ENCODE measurements around the gene CAPN10.

CAPN10 gene

DNA sequence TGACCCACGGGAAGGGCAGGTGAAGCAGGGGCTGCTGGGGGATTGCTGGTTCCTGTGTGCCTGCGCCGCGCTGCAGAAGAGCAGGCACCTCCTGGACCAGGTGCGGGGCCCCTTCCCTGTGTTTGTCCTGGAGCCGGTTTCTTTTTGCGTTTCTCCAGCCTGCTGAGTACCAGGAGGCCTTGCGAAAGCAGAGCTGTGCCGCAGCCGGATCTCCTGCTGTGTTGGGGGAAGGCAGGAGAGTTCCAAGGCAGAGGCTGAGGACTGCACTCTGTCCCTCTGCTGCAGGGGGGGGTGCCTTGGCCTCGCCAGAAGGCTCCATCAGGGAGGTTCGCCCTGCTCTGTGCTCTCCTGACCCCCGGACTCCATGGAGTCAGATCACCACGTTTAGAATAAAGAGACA lies 2.8 kb downstream of the CAPN10 start:
- no peak for DNase-seq (ENCODE audit: low spot score)
- FAIRE-seq = no peak

DNA sequence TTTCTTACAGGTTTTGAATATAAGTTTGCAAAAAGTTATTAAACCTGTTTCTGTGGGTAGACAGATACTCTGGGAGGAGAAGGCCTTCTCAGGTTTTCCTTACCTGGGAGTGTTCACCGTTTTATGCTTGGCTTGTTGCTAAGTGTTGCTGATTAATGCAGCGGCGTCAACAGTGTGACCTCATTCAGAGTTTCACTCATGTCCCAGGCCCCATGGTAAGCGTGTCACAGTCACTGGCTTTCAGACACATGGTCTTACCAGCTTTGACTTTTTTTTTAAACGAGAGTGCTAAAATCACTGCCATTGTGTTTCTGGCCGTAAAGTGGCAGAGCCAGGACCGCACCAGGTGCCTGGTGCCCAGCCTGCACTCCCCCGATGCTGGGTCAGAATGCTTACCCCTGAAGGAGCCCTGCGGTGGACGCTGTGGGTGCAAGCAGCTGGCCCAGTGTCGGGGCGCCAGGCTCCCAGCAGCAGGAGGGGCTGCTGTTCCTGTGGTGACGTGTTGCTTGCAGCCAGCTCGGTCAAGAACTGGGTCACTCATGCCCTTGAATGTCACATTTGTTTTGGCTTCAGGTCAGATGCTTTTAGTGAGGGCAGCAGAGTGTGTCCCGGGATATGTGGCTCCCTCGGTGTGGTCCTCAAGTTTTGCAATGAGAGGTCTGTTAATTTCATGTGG lies 3.5 kb downstream of the CAPN10 start:
- no peak for FAIRE-seq
- DNase-seq (ENCODE audit: low spot score) = no peak

DNA sequence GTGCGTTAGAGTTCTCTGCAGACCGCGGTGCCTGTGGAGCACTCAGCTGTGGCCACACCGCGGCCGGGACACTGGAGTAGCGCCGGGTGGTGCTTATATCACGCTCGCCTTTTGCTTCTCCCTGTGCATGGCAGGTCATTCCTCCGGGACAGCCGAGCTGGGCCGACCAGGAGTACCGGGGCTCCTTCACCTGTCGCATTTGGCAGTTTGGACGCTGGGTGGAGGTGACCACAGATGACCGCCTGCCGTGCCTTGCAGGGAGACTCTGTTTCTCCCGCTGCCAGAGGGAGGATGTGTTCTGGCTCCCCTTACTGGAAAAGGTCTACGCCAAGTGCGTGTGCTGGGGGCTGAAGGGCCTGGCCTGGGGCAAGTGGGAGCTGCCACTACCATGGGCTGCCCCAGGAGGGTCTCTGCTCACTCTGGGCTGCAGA lies 4.2 kb downstream of the CAPN10 start:
- DNase-seq (ENCODE audit: low spot score) = no peak
- no peak for FAIRE-seq

DNA sequence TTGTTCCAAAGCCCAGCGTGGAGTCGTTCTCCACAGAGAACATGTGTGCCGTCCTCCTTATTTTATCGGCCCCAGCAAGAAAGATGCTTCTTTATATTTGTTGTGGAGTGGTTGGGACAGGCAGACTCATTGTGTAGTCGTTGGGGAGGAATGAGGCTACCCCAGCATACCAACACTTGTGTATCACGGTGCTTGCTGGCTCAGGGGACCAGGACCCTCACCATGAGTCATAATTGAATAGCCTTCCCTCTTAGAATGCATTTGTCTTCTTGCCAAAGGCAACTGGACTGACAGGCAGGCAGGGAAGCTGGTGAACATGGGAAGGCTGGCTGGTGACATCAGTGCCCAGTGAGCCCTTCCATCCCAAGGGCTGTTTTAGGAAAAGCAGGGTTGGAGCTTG lies 4.7 kb downstream of the CAPN10 start:
- FAIRE-seq = no peak
- DNase-seq (ENCODE audit: low spot score) = no peak

DNA sequence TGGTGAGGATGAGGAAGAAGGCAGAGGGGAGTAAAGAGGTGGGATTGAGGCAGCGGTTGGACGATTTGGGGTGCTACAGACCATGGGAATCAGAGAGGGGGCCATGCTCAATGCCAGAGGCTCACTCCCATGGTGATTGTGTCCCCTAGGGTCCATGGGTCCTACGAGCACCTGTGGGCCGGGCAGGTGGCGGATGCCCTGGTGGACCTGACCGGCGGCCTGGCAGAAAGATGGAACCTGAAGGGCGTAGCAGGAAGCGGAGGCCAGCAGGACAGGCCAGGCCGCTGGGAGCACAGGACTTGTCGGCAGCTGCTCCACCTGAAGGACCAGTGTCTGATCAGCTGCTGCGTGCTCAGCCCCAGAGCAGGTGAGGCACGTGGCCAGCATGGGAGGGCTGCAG lies 5.2 kb downstream of the CAPN10 start:
- FAIRE-seq = no peak
- no peak for DNase-seq (ENCODE audit: low spot score)

DNA sequence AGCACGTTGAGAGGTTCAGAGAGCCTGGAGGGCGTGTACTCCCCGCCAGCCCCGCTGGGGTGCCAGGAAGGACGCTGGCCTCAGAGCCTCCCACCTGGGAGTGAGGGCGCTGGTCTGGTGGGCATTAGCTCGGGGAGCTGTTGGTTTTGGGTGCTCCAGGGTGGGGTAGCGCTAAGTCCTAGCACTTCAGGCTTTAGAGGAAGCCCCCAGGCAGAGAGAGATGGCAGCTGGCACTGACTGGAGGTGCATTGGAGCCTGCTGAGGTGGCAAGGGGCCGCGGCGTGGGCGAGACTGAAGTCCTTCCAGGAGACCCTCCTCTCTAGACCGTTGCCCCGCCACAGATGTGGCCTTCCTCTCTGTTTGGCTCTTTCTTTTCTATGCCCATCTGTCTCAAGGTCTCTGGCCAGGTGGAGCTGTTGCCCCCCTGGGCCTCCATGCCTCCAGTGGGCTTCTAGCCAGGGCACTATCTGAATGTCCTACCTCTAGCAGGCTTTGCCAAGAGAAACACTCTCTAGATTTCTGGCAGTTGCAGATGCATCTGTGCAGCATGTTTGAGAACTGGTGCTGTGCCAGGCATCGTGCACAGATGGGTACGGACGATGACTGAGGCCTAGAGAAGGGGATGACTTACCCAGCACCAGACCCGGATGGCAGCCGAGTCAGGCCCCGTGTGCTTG lies 6.6 kb downstream of the CAPN10 start:
- DNase-seq (ENCODE audit: low spot score) = no peak
- no peak for FAIRE-seq

DNA sequence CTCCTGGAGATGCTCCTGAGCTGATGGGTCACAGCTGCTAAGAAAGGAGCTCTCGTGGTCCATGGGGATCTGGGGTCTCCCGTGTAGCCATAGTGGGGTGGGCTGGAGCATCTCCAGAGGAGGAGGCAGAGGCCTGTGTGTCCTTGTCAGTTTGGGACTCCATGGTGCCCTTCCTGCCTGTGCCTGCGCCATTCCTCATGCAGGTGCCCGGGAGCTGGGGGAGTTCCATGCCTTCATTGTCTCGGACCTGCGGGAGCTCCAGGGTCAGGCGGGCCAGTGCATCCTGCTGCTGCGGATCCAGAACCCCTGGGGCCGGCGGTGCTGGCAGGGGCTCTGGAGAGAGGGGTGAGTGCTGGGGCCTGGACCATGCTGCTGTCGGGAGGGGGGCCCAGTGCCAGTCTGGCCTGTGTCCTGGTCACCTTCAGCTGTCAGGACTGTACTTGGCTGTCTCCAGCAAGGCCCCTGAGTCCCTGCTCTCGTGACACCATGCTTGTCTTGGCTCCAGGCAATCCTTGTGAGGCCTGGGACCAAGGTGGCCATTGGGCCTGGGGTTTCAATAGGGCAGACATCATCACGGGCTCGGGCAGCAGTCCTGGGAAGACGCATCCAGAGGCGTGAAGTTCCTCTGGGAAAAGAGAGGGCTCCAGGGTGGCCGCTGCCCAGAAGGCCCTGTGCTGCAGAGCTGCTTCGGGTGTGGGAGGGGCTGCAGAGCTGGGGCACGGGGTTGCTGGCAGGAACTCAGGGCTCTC lies 7.3 kb downstream of the CAPN10 start:
- DNase-seq (ENCODE audit: low spot score) (no peak), FAIRE-seq (no peak)

DNA sequence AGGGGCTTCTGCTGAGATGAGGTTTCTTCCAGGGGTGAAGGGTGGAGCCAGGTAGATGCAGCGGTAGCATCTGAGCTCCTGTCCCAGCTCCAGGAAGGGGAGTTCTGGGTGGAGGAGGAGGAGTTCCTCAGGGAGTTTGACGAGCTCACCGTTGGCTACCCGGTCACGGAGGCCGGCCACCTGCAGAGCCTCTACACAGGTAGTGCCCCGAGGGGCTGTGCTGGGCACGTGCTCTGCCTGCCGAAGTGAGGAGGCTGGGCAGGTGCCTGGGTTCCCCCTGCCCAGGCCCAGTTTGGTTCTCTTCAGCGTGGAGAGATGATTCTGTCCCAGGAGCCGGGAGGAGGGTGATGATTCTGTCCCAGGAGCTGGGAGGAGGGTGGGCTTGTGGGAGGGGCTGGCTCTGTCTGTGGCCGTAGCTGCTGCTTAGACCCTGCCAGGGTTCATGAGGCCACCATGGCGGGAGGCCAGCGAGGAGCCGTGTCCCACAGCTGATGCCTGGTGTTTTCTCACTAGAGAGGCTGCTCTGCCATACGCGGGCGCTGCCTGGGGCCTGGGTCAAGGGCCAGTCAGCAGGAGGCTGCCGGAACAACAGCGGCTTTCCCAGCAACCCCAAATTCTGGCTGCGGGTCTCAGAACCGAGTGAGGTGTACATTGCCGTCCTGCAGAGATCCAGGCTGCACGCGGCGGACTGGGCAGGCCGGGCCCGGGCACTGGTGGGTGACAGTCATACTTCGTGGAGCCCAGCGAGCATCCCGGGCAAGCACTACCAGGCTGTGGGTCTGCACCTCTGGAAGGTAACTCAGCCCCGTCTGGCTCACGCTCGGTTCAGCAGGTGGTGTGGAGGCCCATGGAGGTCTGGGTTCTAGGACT lies 8.2 kb downstream of the CAPN10 start:
- no peak for FAIRE-seq

DNA sequence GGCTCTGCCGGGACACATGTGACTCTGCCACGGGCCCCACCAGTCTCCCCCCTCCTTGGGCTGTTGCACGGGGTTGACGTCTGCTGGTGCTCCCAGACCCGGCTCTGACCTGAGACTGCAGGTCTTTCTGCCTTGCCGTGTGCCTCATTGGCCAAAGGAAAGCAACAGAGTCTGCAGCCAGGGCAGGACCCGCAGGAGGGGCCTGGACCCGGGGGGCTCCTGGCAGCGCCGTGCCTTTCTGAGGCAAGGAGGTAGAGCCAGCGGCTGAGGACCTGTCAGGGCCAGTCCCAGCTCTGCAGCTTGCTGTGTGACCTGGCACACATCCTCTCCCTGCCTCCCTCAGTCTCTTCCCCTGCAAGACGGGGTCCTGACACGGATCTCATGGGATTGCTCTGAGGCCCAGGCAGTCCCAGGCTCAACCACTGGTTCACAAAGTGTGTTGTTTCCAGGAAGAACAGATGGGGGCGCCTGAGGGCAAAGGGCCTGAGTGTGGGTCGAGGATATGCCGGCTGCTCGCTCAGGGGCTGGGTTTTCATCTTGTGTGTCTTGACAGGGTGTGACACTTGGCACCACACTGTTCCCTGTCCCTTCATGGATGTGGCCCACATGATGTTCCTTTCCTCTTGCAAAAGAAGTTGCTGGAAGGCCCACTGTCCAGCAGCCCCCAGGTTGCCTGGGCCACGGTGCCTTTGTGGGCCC lies 9.0 kb downstream of the CAPN10 start:
- DNase-seq (ENCODE audit: low spot score) (peak; percentile 27), FAIRE-seq (no peak)

More for the DNA sequence above, 8.2 kb downstream of the CAPN10 start:
- no peak for DNase-seq (ENCODE audit: low spot score)

DNA sequence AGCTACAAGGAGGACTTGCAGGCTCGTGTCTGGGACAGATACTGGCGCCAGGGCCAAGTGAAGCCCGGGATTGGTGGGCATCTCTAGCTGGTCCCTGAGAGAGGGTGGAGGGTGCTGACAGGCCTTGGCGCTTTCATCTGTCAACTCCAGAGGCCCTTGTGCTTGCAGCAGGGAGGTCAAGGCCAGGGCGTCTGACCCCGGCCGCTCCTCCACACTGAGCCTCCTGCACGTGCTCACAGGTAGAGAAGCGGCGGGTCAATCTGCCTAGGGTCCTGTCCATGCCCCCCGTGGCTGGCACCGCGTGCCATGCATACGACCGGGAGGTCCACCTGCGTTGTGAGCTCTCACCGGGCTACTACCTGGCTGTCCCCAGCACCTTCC lies 9.5 kb downstream of the CAPN10 start:
- FAIRE-seq (no peak), DNase-seq (ENCODE audit: low spot score) (no peak)

DNA sequence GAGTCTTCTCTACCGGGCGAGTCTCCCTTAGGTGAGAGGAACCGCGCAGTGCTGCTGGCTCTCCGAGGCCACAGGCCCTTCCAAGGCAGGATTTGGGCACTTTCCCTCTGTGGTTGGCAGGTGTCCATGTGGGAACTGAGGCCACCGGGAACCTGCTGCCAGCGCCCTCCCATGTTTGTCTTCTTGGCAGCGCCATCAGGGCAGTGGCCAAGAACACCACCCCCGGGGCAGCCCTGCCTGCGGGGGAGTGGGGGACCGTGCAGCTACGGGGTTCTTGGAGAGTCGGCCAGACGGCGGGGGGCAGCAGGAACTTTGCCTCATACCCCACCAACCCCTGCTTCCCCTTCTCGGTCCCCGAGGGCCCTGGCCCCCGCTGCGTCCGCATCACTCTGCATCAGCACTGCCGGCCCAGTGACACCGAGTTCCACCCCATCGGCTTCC lies 10.0 kb downstream of the CAPN10 start:
- no peak for DNase-seq (ENCODE audit: low spot score)
- FAIRE-seq = no peak

DNA sequence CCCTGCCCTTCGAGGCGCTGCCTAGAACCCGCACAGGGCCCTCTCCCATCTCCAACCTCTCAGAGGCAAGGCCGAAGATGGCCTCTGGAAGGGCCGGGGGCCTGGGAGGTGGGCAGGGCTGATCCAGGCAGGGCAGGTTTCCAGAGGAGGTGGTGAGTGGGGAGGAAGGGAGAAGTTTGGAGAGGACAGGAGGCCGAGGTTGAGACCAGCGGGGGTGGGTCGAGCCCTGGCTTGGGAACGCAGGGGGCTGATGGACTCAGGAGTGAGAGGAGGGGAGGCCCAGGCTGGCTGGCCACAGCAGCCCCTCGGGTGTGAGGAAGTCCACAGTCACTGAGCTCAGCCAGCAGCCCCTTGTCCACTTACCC lies 10.5 kb downstream of the CAPN10 start:
- FAIRE-seq (no peak), DNase-seq (ENCODE audit: low spot score) (no peak)

DNA sequence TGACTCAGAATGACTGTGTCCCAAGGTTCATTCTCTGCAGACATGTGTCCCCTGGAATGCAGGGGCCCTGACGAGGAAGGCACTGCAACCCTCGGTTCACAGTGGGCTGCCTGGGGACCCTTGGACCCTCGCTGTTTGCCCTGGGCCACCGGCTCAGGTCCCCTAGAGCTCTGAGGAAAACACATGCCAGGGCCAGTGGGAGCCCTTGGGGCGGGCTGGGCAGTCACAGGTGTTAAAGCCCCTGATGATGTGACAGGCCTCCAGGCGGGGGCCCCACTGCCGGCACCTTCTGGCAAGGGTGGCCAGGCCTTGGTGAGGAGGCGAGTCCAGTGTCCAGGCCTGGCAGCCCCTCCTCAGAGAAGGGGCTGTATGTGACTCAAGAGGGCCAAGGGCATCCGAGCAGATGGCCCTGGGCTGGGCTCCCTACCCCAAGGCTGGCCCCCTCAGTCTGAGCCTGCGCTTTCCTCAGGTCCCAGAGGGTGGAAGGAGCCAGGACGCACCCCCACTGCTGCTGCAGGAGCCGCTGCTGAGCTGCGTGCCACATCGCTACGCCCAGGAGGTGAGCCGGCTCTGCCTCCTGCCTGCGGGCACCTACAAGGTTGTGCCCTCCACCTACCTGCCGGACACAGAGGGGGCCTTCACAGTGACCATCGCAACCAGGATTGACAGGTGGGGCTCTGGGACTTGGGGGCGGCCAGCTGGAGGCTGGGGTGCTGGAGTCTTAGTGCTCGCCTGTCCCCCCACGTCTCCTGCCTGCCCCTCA lies 11.1 kb downstream of the CAPN10 start:
- FAIRE-seq (no peak), DNase-seq (ENCODE audit: low spot score) (no peak)

DNA sequence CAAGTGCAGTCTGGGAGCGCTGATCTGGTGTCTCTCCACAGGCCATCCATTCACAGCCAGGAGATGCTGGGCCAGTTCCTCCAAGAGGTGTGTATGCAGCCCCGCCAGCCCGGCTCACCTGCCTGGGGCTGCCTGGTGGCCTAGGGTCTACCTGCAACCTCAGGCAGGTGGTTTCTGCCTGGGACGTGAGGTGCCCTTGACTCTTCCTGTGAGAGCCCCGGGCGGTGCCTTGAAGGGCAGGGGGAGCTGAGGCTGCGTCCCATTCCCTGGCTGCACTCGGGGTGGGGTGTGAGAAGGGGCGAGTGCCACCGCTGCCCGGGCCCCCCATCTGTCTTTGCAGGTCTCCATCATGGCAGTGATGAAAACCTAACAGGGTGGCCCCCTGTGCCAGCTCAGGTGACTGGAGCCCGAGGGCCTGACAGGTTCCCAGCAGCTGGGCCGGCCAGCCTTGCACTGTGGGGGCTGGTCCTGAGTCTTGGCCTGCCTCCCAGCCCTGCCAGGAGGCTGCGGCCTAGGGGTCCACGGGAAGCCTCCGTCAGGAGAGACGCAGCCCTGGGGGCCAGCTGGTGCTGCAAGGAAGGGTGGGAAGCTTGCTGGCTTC lies 11.9 kb downstream of the CAPN10 start:
- DNase-seq (ENCODE audit: low spot score) = no peak
- FAIRE-seq = no peak

DNA sequence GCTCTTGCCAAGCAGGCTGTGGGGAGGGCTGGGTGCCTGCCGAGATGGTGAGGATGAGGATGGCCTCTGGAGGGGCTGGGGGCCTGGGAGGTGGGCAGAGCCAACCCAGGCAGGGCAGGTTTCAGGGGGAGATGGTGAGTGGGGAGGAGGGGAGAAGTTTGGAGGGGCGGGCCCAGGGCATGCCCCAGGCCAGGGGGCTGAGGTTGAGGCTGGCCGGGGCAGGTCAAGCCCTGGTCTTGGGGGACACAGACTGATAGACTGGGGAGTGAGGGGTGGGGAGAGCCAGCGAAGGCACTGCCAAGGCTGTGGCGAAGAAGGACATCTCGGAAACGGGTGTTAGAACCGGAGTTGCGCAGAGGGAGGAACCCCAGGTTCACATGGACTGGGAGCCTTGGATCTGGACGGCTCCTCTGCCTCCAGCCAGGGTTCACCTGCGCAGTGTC lies 12.6 kb downstream of the CAPN10 start:
- no peak for DNase-seq (ENCODE audit: low spot score)
- no peak for FAIRE-seq

DNA sequence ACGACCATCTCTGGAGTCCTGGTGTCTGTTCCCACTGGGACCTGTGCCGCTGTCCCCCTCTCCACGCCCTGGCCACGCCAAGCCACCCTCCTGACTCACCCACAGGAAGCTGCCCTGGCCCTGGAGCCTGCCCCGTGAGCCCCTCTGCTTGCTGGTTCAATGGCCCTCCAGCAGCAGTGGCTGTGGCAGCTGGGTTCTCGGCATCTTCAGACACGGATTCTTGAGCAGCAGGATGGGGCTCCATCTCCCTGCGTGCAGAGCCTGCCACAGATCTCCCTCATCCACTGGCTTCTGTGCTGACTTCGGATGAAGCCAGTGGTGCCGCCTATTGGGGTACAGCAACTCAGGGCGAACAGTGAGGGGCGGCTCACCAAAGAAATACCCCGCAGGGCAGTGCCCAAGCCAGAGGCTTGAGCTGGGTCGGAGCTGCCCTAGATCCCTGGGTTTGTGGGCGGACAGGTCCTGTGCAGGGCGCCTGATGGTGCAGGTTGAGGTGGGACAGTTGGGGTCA lies 14.0 kb downstream of the CAPN10 start:
- no peak for FAIRE-seq

DNA sequence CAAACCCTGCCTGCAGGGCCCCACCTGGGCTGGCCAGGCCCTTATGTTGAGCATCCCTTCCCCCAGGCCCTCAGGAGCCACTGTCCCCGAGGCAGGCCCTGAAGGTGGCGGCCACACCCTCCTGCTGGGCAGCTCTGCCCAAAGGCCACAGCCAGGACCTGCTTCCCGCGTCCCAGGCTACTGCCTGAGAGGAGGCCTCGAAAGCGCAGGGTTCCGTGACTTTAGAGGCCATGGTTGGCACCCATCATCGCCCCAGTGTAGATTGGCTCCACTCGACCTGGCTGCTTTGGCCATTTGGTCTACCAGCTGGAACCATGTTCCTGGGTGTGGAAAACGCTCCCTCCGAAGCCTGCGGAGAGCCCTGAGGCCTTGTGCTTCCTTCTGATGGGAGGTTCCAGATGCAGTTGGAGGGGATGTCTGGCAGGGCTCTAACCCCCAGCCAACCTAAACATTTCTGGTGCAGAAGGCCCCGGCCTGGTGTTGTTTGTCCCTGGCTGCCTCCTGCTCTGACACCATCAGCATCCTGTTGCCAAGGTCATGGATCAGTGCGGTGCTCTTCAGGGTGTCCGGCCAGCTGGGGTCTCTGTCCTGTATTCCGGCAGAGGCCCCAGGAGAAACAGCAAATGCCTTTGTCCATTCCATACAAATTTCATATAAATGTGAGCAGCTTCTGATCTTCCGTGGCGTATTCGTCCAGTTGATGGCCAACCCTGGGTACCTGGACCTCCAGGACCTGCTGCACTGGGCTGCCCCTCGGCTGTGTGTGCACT lies 14.7 kb downstream of the CAPN10 start:
- FAIRE-seq (no peak), DNase-seq (ENCODE audit: low spot score) (no peak)

More for the DNA sequence above, 14.0 kb downstream of the CAPN10 start:
- DNase-seq (ENCODE audit: low spot score) = no peak

DNA sequence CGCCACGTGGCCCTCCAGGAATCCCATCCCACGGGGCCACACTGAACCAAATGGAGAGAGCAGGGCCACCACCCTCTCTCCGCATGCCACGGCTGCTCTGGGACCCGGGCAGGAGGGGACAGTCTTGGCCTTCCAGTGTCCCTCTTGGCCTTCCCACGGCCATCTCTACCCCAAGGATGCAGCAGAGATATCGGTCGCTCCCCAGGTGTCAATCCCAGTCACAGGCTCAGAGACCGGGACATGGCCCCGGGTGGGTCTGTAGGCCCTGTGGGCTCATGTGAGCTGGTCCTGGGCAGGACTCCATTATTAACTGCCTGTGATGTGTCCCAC lies 15.3 kb downstream of the CAPN10 start:
- FAIRE-seq (no peak), DNase-seq (ENCODE audit: low spot score) (no peak)

All from urothelium cell line (cell line).